EH (cell line): Measurements from ENCODE around the gene SERPIND1.
A peak's percentile ranks its signal among the peaks of the same experiment; 100 is the strongest.
"Not testable (repeated sequence)": the region's sequence is repeated elsewhere in the genome, so short reads cannot be mapped to it uniquely, and the experiment has no call there.

Experiments used
- DNase-seq: peaks from one replicate; pipeline ENCODE4 v3.0.0-alpha.2; 2015; ENCODE audit warnings: low read depth

The SERPIND1 gene

GRCh38 chr22:20773793-20774212 lies at the start of gene SERPIND1:
TSS of gene SERPIND1 (plus strand) at chr22:20774113. CDS start at chr22:20779313, 5,200 bp downstream.
- no peak for DNase-seq

- no peak for DNase-seq
Measured at GRCh38 chr22:20724676-20725454, 49.0 kb upstream of the SERPIND1 start.

- peak; percentile 42 for DNase-seq
Measured at GRCh38 chr22:20725987-20726558, 47.8 kb upstream of the SERPIND1 start.

- no peak for DNase-seq
Measured at GRCh38 chr22:20727118-20728015, 46.5 kb upstream of the SERPIND1 start.

- no peak for DNase-seq
Measured at GRCh38 chr22:20728523-20729190, 45.3 kb upstream of the SERPIND1 start.

- DNase-seq = no peak
Measured at GRCh38 chr22:20729194-20729593, 44.7 kb upstream of the SERPIND1 start.

GRCh38 chr22:20732431-20732830 lies 41.5 kb upstream of the SERPIND1 start:
- not testable (repeated sequence) for DNase-seq

GRCh38 chr22:20735356-20736162 lies 38.4 kb upstream of the SERPIND1 start:
- DNase-seq = not testable (repeated sequence)

GRCh38 chr22:20736891-20737290 lies 37.0 kb upstream of the SERPIND1 start:
- not testable (repeated sequence) for DNase-seq

GRCh38 chr22:20738394-20739089 lies 35.4 kb upstream of the SERPIND1 start:
- no peak for DNase-seq

GRCh38 chr22:20740222-20740951 lies 33.5 kb upstream of the SERPIND1 start:
- peak; percentile 3 for DNase-seq

- no peak for DNase-seq
Measured at GRCh38 chr22:20741008-20741633, 32.8 kb upstream of the SERPIND1 start.

- DNase-seq = peak; percentile 31
Measured at GRCh38 chr22:20741634-20742581, 32.0 kb upstream of the SERPIND1 start.

- DNase-seq = no peak
Measured at GRCh38 chr22:20742764-20743163, 31.1 kb upstream of the SERPIND1 start.

- no peak for DNase-seq
Measured at GRCh38 chr22:20744456-20744855, 29.5 kb upstream of the SERPIND1 start.

- DNase-seq = no peak
Measured at GRCh38 chr22:20745119-20745518, 28.8 kb upstream of the SERPIND1 start.

- no peak for DNase-seq
Measured at GRCh38 chr22:20746431-20747189, 27.3 kb upstream of the SERPIND1 start.
